GM21515 (cell line): ENCODE measurements around the gene EIF4E3.

Source experiments
- ATAC-seq: cut with Tn5 transposase; IDR thresholded peaks from one replicate; pipeline ENCODE4 v1.9.1; 2021; ENCODE audit not compliant: unreplicated experiment

Gene EIF4E3

DNA sequence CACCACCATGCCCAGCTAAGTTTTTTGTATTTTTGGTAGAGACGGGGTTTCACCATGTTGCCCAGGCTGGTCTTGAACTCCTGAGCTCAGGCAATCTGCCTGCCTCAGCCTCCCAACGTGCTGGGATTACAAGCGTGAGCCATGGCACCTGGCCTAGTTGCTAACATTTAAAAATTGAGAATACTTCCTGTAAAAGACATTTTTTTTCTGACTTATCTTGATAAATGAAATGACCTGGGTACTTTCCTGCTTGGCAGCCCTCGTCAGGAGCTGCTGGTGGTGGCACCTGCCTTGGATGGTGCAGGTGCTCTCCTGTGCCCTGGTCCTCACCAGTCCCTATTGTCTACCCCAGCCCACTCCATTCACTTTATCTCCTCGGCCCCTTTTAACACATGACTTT, 74.8 kb downstream of the EIF4E3 start:
- no peak for ATAC-seq

DNA sequence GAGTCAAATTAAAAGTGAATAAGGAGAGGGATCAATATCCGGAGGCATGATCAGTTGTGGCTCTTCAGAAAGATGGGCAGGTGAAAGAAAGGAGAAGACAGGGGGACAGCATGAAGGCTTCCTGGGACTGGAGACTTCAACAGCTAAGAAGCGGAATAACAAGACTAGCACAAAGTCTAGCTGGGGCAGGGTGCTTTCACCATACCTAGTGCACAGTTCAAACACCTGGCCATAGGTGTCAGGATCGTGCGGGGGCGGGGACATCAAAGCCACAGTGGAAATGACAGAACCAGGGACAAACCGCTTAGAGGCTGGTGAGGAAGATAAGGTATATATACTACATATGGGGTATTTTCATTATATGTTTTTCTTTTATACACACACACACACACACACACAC, 75.4 kb downstream of the EIF4E3 start:
- ATAC-seq: no peak

DNA sequence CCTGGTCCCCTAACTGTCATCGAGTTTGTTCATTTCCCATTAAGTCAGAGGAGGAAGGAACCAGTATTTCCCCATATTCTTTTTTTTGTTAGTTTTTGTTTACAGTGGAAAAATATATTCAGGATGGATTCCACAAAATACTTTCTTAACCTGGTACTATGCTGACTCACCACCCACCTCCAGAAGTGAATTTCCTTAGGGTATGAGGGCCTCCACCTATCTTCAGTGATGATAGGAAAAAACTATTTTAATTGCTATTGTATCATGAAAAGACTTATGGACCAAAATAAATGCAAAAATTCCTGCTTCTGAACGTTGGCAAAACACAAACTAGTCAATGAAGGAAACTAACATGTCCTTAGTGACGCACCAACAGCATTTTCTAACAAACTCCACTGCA, 77.5 kb downstream of the EIF4E3 start:
- ATAC-seq: no peak

DNA sequence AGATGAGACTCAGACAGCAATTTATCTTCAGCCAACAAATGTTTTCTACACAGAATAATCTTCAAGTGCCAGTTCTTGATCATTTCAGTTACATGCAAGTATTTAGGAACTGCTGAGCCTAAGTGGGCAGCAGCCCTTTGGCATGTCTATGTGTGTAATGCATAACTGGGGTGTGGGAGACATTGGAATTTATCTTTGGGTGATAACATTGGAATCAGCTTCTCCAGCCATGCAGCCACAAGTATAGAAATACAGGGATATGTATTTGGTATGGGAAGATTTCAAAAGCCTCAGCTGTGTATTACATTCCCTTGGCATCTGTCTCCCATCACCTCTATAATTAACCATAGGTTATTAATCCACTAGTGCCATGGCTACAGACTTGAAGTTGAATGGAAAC, 78.2 kb downstream of the EIF4E3 start:
- no peak for ATAC-seq

DNA sequence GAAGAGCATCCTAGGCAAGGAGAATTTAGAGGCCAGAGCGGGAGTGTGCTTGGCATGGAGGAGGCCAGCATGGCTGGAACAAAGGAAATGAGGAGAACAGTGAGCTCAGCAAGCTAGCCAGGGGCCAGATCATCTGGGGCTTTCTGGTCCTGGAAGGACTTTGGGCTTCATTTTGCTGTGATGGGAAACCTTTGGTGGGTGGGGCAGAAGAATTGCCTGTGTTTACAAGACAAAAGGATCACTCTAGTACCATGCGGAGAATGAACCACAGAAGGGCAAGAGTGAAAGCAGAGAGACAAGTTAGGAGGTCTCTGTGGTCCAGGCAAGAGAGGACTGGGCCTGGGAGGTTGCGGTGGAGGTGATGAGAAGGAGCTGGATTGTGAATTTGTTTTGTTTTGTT, 80.1 kb downstream of the EIF4E3 start:
- ATAC-seq: no peak

DNA sequence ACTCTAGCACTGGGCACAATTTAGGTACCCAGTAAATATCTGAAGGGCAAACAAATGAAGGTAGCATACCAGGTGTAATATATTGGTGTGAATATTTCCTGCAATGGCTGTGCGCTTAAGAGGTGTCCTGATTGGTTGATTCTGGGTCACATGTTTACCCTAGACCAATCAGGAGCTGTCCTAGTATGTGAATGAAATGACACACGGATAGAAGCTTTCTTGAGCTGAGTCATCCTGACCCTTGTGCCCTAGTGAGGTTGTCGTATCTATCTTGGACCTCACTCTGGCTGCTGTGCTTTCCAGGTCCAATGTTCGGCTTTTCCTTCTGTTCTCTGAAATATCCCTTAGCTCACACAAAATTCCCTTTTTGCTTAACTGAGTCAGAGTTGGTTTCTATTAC, 83.5 kb downstream of the EIF4E3 start:
- ATAC-seq: no peak

DNA sequence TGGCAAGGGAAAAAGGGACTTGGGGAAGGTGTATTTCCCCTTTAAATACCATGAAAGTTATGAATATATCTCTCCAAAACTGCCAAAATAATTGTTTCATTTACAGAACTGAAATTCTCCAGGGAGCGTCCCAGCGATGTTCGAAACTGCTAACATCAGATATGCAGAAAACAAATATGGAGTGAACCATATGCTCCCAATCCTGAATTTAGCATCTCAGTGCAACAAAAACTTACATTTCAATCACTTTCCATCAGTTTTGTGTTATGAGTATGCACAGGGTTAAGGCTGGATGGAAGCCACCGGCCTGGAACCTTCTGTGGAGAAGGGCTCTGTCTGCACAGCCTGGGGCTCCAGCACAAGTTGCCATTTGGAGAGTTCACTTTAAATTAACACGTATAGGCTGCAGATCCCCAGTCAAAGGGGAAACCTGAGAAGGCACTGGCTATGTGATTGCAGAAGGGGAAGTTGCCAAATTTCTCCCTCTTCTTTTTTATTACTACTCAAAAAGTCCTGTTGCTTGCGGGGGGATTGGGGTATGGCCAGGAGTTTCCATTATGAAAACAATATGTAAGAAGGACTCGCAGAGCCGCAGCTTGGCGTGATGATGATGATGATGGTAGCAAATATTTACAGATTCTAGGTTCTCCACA, 84.7 kb downstream of the EIF4E3 start:
- no peak for ATAC-seq

DNA sequence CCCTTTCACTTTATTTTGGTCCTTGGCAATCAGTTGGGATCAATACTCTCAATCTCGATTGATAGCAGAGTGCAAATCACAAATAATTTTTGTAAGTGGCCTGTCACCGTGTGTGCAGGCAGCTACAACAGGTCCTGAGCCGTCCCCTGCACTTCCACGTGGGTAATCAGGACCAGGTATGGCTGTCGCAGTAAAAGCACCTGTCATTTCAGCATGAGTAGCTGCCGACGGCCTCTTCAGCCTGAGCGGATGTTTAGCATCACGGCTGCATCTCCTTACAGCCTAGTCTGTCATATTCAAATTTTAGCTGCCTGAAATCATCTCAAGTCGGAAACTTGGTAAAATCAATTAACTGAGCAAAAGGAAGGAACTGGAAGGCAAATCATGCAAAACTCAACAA, 88.7 kb downstream of the EIF4E3 start:
- no peak for ATAC-seq

DNA sequence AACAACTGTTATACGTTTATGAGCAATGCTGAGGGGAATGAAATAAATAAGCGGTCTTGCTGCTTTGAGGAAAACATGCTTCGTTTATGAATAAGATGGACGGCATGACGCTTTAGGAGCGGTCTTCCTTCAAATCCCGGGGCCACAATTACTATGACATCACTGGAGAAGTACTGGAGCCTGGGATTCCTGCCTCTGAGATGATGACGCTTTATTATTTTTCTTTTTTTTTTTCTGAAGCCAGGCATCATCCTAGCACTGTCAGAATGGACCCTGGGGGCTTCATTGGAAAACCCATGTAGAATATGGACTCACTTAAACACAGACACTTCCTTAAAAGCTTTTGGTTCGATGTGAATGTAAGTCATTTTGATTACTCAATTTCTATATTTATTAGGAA, 89.2 kb downstream of the EIF4E3 start:
- ATAC-seq: no peak

DNA sequence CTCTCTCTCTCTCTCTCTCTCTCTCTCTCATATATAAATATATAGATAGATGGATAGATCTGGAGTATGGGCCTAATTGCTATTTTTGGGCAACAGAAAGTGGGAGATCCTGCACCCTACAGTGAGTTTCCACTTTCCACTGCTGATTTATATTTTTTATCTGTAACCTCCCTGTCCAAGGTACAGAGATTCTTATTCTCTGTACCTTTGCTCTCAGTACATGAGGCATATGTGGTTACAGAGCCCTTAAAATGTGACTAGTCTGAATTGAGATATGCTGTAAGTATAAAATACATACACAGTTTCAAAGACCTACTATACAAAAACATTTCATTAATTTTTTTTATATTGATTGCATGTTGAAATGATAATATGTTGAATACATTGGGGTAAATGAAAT, 90.5 kb downstream of the EIF4E3 start:
- no peak for ATAC-seq

DNA sequence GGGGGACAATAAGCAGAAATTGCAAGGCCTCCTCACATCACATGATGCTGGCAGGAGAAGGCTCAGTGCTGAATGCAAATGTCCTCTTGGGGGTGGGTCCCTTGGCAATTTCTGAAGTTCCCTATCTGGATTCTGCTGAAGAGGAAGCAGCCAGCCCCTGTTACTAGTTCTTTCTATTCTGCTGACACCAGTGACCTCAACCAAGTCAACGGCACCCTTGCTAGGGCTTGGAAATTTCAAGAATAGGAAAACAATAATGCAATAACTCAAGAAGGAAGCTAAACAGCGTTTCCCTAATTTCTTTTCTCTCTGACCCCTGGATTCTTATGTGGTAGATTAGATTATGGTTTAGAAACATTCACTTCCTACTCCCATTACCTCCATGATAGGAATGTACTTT, 95.5 kb downstream of the EIF4E3 start:
- no peak for ATAC-seq

DNA sequence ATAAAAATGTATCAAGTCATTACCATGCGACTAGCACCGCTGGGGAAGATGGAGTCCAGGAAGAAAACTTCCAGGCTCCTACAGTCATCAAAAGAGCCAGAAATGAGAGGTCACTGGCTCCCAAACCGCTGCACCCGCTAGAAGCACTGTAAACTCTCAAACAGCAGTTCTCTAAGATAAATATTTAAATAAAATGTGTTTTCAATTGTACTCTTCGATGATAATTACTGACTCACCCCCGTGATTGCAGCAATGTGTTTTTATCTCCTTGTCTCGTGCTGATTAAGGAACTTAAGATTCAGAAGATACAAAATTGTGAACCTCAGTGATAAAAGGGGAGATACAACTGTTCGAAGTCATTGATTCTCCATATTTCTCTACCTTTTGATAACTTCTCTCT, 95.9 kb downstream of the EIF4E3 start:
- ATAC-seq: no peak

DNA sequence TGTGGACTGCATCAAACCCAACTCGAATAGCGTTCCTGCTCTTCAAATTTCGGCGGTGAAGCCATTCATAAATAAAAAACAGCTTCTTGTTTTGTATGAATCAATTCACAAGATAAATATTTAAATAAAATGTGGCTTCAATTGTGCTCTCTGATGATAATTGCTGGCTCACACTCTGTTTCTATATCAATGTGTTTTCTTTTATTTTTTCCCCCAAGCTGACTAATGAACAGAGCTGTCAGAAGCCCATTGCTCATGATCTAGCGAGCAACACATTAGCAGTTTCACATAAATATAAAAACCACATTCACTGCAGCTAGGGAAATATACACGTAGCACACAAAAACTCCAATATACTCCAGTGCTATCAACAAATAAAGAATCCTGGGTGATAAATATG, 96.7 kb downstream of the EIF4E3 start:
- no peak for ATAC-seq

DNA sequence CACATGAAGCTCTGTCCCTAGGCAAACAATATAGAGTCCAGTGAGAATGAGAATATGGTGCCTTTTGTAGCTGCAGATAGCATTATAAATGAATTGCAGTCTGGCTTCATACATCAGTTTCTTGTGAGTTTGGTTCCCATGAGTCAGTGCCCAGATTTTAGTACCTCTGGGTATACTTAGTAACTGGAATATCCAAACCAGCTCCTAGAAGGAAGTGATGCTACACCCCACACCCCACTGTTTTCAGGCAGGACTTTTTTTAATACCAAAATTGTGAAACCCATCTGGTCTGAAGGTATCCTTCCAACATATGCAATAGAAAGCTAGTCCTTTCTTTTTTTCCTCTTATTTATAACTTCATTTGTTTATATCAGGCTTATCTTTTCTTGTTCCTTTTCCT, 99.5 kb downstream of the EIF4E3 start:
- no peak for ATAC-seq
